Parathyroid adenoma (tissue), 2 donors: ENCODE results near the gene SLC39A11.
"Not testable (repeated sequence)": the region's sequence is repeated elsewhere in the genome, so short reads cannot be mapped to it uniquely, and the experiment has no call there.

Source experiments
- H2AFZ ChIP-seq: fragments of 300-600 bp; sonication (generic); one replicate; pipeline ENCODE4 v1.7.0; 2017; ENCODE audit warnings: antibody characterized with exemption, mild to moderate bottlenecking
- H3K27ac ChIP-seq: fragments of 300-600 bp; sonication (generic); one replicate; pipeline ENCODE4 v1.7.0; 2017
- H3K27me3 ChIP-seq: fragments of 300-600 bp; sonication (generic); one replicate; pipeline ENCODE4 v1.7.0; 2017; ENCODE audit warnings: low read length; ENCODE audit not compliant: control insufficient read depth, insufficient read depth
- H3K36me3 ChIP-seq: fragments of 300-600 bp; sonication (generic); one replicate; pipeline ENCODE4 v1.7.0; 2017; ENCODE audit warnings: low read length; ENCODE audit not compliant: control insufficient read depth, insufficient read depth
- H3K4me1 ChIP-seq: fragments of 300-600 bp; sonication (generic); one replicate; pipeline ENCODE4 v1.7.0; 2017; ENCODE audit warnings: control low read depth
- H3K4me2 ChIP-seq: fragments of 300-600 bp; sonication (generic); one replicate; pipeline ENCODE4 v1.7.0; 2017; ENCODE audit warnings: low read length
- H3K4me3 ChIP-seq: fragments of 300-600 bp; sonication (generic); one replicate; pipeline ENCODE4 v1.7.0; 2017; ENCODE audit warnings: low read depth, low read length
- H3K79me2 ChIP-seq: fragments of 300-600 bp; sonication (generic); one replicate; pipeline ENCODE4 v1.7.0; 2017; ENCODE audit warnings: control low read depth
- H3K9ac ChIP-seq: fragments of 300-600 bp; sonication (generic); one replicate; pipeline ENCODE4 v1.7.0; 2017; ENCODE audit warnings: mild to moderate bottlenecking
- H3K9me3 ChIP-seq: fragments of 300-600 bp; sonication (generic); one replicate; pipeline ENCODE4 v1.7.0; 2017; ENCODE audit warnings: low read length; ENCODE audit not compliant: control insufficient read depth
- CTCF ChIP-seq: fragments of 300-600 bp; sonication (generic); IDR thresholded peaks from one replicate; pipeline ENCODE4 v1.7.0; 2017; ENCODE audit warnings: antibody characterized with exemption, mild to moderate bottlenecking
- donor health status: primary hyperparathyroidism.

Gene SLC39A11

GRCh38 chr17:73010414-73010813 is 82.1 kb downstream of the SLC39A11 start:
- Histone ChIP-seq H2AFZ (no peak overlapping the region), H3K27ac (no peak overlapping the region)

GRCh38 chr17:73007407-73007806 is 85.1 kb downstream of the SLC39A11 start:
- H3K4me2 ChIP-seq = no peak overlapping the region

More at GRCh38 chr17:73010414-73010813, 82.1 kb downstream of the SLC39A11 start:
- H3K4me3 ChIP-seq = no peak overlapping the region
- no peak overlapping the region for H3K9ac ChIP-seq
- no peaks in the 10 kb centered on the region for H3K4me1 ChIP-seq
- no peaks in the 10 kb centered on the region for H3K36me3 ChIP-seq
- H3K9me3 ChIP-seq = no peaks in the 10 kb centered on the region
- no peaks in the 10 kb centered on the region for H3K27me3 ChIP-seq
- no peaks in the 10 kb centered on the region for H3K79me2 ChIP-seq
- TF ChIP-seq CTCF = no peak
- no peak overlapping the region for H3K4me2 ChIP-seq

GRCh38 chr17:73005360-73005759 is 87.1 kb downstream of the SLC39A11 start:
- Histone ChIP-seq H3K9me3 (no peaks in the 10 kb centered on the region), H3K27ac (no peak overlapping the region), H3K27me3 (no peaks in the 10 kb centered on the region), H3K4me1 (no peaks in the 10 kb centered on the region), H3K4me2 (no peak overlapping the region), H3K36me3 (no peaks in the 10 kb centered on the region), H3K79me2 (no peaks in the 10 kb centered on the region), H3K4me3 (no peak overlapping the region), H2AFZ (no peak overlapping the region), H3K9ac (no peak overlapping the region)
- no peak for TF ChIP-seq CTCF

More at GRCh38 chr17:73007407-73007806, 85.1 kb downstream of the SLC39A11 start:
- H3K27ac ChIP-seq = no peak overlapping the region
- no peaks in the 10 kb centered on the region for H3K9me3 ChIP-seq
- no peaks in the 10 kb centered on the region for H3K36me3 ChIP-seq
- no peak overlapping the region for H3K9ac ChIP-seq
- H3K79me2 ChIP-seq = no peaks in the 10 kb centered on the region
- no peak for TF ChIP-seq CTCF
- no peak overlapping the region for H3K4me3 ChIP-seq
- no peaks in the 10 kb centered on the region for H3K27me3 ChIP-seq
- no peaks in the 10 kb centered on the region for H3K4me1 ChIP-seq
- H2AFZ ChIP-seq = no peak overlapping the region

GRCh38 chr17:73003487-73003886 is 89.0 kb downstream of the SLC39A11 start:
- Histone ChIP-seq H3K27ac (no peak overlapping the region), H3K27me3 (no peaks in the 10 kb centered on the region), H3K9ac (no peak overlapping the region), H3K4me1 (no peaks in the 10 kb centered on the region), H3K9me3 (no peaks in the 10 kb centered on the region), H3K4me3 (no peak overlapping the region), H3K4me2 (no peak overlapping the region), H3K36me3 (no peaks in the 10 kb centered on the region), H3K79me2 (no peaks in the 10 kb centered on the region), H2AFZ (no peak overlapping the region)
- no peak for TF ChIP-seq CTCF

GRCh38 chr17:73000832-73001231 is 91.7 kb downstream of the SLC39A11 start:
- H3K27me3 ChIP-seq = no peaks in the 10 kb centered on the region
- no peak overlapping the region for H3K27ac ChIP-seq
- H2AFZ ChIP-seq = no peak overlapping the region
- no peaks in the 10 kb centered on the region for H3K4me1 ChIP-seq
- no peak for TF ChIP-seq CTCF
- no peak overlapping the region for H3K9ac ChIP-seq
- H3K79me2 ChIP-seq = no peaks in the 10 kb centered on the region
- no peak overlapping the region for H3K4me3 ChIP-seq
- H3K9me3 ChIP-seq = no peaks in the 10 kb centered on the region
- H3K36me3 ChIP-seq = no peaks in the 10 kb centered on the region
- no peak overlapping the region for H3K4me2 ChIP-seq

- not testable (repeated sequence) for H3K9me3 ChIP-seq, H3K36me3 ChIP-seq, H3K9ac ChIP-seq, H3K27me3 ChIP-seq, H3K4me2 ChIP-seq, H3K79me2 ChIP-seq, H2AFZ ChIP-seq, H3K4me3 ChIP-seq, H3K4me1 ChIP-seq, H3K27ac ChIP-seq
Measured at GRCh38 chr17:72999474-72999873, 93.0 kb downstream of the SLC39A11 start.
